Fibroblast of pulmonary artery (primary cell): ENCODE results near the gene ACTL10.
A peak's percentile ranks its signal among the peaks of the same experiment; 100 is the strongest.
"Not testable (repeated sequence)": the region's sequence is repeated elsewhere in the genome, so short reads cannot be mapped to it uniquely, and the experiment has no call there.

Source experiments
- DNase-seq: peaks from one replicate; pipeline ENCODE4 v3.0.0-alpha.2; 2010; ENCODE audit warnings: low read depth
- H3K4me3 ChIP-seq: replicated peaks from 2 replicates; pipeline ENCODE4 v1.5.1; 2011; ENCODE audit warnings: low read depth, mild to moderate bottlenecking, control low read depth, low read length, moderate library complexity
- TF ChIP-seq, protein P1 (sequence below): IDR thresholded peaks from 2 replicates; pipeline ENCODE4 v1.5.1; 2011; ENCODE audit warnings: mild to moderate bottlenecking, control low read depth, low read length, inconsistent platforms; ENCODE audit errors: missing control alignments

ACTL10 gene

DNA sequence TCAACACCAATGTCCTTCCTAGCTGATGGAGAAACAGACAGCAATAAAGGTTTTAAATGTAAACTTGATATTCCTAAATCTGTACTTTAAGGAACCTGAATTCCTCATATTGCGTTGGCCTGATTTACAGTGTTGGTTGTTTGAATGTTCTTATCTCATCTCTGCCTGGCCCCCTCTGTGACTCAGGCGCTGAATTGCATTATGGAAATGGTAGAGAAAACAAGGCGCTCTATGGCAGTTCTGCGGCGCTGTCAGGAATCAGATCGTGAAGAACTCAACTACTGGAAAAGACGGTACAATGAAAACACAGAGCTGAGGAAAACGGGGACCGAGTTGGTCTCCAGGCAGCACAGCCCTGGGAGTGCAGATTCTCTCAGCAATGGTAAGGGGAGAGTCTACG lies 37.2 kb upstream of the ACTL10 start:
- DNase-seq: no peak
- H3K4me3 ChIP-seq: no peak overlapping the region
- TF ChIP-seq, protein P1, sequence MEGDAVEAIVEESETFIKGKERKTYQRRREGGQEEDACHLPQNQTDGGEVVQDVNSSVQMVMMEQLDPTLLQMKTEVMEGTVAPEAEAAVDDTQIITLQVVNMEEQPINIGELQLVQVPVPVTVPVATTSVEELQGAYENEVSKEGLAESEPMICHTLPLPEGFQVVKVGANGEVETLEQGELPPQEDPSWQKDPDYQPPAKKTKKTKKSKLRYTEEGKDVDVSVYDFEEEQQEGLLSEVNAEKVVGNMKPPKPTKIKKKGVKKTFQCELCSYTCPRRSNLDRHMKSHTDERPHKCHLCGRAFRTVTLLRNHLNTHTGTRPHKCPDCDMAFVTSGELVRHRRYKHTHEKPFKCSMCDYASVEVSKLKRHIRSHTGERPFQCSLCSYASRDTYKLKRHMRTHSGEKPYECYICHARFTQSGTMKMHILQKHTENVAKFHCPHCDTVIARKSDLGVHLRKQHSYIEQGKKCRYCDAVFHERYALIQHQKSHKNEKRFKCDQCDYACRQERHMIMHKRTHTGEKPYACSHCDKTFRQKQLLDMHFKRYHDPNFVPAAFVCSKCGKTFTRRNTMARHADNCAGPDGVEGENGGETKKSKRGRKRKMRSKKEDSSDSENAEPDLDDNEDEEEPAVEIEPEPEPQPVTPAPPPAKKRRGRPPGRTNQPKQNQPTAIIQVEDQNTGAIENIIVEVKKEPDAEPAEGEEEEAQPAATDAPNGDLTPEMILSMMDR: no peak

DNA sequence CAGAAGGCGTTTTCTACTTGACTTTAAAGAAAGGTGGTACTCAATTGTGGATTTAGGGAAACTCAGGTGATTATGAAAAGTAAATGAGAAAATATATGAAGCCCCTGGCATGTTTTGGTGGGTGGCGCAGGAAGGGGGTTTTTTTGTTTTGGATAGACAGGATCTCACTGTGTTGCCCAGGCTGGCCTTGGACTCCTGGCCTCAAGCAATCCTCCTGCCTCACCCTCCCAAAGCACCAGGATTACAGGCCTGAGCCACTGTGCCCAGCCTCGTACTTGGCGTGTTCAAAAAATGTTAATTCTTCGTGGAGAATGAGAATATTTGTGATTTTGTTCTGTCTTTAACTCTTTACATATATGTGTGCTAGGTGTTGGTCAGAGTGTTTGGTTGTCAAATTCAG lies 36.8 kb upstream of the ACTL10 start:
- TF ChIP-seq, protein P1: no peak
- H3K4me3 ChIP-seq: no peak overlapping the region
- no peak for DNase-seq

DNA sequence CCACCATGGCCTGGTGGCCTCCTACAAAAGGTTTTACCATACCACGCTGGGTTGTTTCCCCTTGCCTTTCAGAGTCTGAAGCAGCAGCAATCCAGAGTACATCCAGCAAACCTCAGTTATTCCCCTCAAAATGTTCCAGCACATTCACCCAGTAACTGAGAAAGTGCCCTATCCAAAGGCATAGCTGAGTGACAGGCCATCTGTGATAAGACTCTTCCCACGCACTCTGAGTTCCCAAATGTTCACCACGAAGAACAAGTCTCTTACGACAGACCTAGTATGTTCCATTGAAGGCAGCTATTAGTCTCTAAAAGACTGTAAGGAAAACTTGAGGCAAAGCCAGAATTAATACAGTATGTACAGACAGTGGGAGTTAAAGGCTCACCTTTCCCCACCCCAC lies 36.2 kb upstream of the ACTL10 start:
- TF ChIP-seq, protein P1: no peak
- H3K4me3 ChIP-seq: no peak overlapping the region
- DNase-seq: peak; percentile 50

DNA sequence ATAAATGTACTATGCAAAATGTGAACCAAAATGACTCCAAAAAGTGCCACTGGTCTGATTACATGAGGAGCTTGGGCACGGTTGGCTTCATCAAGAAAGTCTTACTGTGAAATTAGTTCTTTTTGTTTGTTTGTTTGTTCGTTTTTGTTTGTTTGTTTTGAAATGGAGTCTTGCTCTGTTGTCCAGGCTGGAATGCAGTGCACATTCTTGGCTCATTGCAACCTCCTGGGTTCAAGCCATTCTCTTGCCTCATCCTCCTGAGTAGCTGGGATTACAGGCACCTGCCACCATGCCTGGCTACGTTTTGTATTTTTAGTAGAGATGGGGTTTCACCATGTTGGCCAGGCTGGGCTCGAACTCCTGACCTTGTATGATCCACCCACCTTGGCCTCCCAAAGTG lies 34.8 kb upstream of the ACTL10 start:
- DNase-seq, H3K4me3 ChIP-seq: not testable (repeated sequence)

DNA sequence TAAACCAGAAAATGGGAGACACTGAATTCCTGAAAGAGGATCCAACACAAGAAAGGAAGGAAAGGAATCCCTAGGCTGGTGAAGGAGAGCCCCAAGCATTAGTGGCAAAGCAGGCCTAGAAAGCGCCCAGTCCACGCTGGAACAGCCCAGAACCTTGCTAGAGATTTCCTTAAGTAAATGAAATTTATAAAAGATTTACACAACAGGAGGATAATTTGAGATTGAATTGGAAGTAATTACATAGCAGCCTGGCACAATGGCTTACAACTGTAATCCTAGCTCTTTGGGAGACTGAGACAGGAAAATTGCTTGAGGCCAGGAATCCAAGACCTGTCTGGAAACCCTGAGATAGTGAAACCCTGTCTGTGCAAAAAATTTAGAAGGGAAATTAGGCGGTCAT lies 31.4 kb upstream of the ACTL10 start:
- DNase-seq: no peak
- TF ChIP-seq, protein P1: no peak
- no peak overlapping the region for H3K4me3 ChIP-seq

DNA sequence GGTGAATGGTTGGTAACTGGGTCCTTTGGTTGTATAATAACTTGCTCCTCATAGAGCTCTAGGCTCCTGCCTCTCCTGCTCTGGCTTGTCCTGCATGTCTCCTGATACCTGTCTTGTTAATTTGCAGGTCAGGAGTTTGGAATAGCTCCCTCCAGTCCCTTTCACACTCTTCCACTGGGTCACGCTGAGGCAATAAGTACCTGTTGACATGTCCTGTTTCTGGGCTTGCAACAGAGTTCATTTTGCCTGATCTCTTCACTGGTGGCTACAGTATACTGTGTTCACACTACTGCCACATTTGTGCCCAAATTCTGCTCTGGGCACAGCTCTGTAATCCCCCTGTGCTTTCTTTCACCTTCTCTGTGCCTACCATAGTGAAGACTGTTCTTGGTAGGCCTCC lies 30.0 kb upstream of the ACTL10 start:
- TF ChIP-seq, protein P1: no peak
- DNase-seq: no peak
- no peak overlapping the region for H3K4me3 ChIP-seq

DNA sequence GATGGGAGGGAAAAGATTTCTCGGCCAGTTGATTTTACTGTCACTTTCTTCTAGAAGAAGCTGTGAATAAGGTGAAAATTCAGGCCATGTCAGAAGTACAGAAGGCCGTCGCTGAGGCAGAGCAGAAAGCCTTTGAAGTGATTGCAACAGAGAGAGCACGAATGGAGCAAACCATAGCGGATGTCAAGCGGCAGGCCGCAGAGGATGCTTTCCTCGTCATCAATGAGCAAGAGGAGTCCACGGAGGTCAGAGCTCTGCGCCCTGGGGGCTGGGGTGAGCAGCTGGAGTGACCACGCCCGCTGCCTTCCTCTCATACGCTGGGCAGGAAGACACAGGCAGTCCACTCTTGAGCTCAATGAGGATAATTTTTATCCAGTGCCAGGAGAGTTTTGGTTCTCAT lies 26.5 kb upstream of the ACTL10 start:
- TF ChIP-seq, protein P1: no peak
- H3K4me3 ChIP-seq: no peak overlapping the region
- DNase-seq: no peak
